IPS DF 19.7 (cell line): Measurements from ENCODE around the gene SLC1A4.
"Not testable (repeated sequence)": the region's sequence is repeated elsewhere in the genome, so short reads cannot be mapped to it uniquely, and the experiment has no call there.

ENCODE experiments used
- DNase-seq: peaks from one replicate; pipeline ENCODE4 v3.0.0-alpha.2; 2013; ENCODE audit warnings: low read depth, low spot score

Gene SLC1A4

GRCh38 chr2:64992218-64992617, 3.0 kb downstream of the SLC1A4 start:
- no peak for DNase-seq

GRCh38 chr2:64992990-64993389, 3.8 kb downstream of the SLC1A4 start:
- no peak for DNase-seq

DNA sequence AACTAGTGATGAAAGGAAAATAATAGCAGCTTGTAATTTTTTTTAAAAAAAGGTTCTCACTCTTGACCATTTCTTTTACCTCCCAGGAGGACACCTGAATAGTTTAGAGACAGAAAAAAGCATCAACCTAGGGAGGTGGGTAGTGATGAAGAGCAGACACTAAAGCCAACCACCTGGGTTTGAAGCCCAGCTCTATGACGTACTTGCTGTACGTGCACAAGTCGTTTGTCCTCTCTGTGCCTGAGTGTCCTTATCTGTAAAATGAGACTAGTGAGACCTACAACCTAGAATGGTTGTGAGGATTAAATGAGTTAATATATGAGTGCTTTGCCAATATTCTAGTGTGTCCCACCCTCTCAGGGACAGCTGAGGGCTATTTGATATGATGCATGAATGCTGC, 5.8 kb downstream of the SLC1A4 start:
- no peak for DNase-seq

DNA sequence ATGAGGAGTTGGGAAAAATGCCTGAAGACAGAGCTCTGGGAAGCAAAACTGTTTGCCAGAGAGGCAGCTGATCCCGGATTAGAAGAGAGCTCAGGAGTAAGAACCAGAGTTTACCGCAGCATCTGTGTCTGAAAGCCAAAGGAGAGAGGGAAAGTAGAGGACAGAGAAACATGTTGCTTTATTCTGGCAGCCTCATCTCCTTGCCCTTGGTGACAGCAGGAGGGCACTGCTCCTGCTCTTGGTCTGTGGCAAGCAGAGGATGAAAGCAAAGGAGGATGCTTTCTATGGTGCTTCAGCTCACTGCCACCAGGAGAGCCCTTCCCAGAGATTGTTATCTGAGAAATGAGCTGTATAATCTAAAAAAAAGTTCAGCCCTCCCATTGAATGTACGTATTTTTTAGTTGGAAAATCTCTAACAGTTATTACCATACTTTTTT, 7.7 kb downstream of the SLC1A4 start:
- no peak for DNase-seq

DNA sequence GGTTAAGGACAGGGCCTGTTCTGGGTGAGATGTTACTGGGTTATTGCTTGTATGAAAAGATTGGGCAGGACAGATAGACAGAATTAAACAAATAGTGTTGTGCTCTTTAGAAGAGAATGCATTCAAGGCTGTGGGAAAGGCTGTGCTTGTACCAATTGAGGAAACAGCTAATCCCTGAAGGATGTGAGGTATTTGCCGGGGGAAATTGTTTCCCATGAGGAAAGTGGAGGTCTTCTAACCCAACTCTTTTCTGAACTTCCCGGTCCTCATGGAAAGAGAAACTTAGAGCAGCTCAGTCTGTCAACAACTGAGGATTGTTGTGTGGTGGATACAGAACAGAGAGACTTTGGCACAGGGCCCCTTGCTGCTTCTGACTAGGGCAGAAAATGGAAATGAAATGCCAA, 9.5 kb downstream of the SLC1A4 start:
- no peak for DNase-seq

DNA sequence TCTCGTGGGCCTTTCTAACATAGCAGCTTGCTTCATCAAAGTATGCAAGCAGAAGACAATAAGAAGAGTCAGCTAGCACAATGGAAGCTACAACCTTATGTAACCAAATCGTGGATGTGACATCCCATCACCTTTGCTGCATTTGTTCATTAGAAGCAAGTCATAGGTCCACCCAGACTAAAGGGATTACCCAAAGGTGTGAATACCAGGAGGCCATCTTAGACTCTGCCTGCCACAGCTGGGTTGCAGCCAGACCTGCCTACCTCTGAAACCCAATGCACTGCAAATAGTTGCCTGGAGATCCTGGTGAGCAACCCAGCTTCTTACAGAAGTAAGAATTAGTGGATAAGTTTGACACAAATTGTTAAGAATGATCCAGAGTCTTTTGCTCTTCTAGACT, 10.6 kb downstream of the SLC1A4 start:
- DNase-seq: no peak

DNA sequence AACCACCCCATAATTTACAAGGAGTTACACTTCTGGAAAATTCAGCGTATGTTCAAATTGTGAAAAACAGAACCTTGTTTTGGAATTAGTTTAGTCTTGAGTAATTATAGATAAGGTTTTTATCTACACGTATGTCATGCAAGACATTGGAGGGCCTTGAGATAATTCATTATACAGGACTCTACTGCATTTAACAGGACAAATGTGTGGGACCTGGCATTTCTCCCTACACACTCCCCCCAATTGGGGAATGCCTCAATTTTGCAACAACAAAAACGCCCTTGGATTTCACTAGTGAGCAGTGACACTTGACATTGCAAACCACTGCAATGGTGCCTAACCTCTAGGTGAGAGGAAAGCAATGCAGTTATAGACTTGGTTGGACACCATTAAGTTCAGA, 11.4 kb downstream of the SLC1A4 start:
- no peak for DNase-seq

DNA sequence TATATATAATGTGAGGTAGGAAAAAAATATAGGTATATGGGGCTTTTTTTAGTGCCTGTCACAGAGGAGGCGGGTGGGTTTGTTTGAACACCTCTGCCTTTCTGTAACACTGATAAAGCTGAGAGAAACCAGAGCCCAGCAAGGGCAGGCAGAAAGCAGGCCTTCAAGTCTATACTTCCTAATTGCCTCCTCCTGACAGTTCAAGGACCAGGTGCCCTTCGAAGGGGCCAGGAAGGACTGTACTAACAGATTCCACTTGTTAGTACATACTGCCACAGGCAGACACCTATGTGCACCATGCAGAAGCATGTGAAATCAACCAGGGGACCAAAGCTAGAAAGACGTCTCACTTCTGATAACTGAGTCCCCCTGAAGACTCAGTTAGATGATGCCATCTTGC, 13.8 kb downstream of the SLC1A4 start:
- DNase-seq: no peak

GRCh38 chr2:65004232-65004631, 15.0 kb downstream of the SLC1A4 start:
- DNase-seq: not testable (repeated sequence)

- DNase-seq: no peak
Measured at GRCh38 chr2:65013776-65014175, 24.6 kb downstream of the SLC1A4 start.

DNA sequence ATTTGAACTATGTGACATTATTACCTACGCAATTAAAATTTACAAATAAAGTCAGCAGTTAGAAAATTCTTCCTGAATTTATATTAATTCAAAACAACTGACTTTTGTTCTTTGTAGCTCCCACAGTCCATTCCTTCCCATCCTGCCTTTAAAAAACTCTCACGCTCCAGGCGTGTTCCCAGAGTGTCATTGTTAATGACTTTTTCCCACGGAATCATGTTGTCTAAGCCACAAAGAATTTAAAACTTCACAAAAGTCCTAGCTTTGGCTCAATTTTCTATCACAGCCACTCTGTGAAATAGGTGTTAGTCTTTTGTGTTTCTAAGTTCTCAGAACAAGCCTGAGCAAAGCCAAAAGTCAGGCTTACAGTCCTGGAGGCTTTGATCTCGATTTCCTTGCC, 26.5 kb downstream of the SLC1A4 start:
- DNase-seq: no peak

DNA sequence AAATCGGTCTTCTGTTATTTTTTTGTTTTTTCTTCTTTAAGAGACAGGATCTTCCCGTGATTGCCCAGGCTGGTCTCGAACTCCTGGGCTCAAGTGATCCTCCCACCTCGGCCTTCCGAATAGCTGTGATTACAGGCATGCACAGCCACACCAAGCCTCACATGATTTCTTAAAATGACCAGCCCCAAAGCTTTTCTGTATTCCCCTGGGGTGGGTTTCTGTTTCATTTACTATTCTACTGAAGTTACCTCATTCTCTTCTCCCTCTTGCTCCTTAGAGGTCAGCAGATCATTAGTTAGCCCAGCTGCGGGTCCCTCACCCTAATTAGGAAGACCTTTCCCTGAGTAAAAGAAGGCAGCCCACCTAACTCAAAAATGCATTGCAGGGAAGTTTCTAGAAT, 27.6 kb downstream of the SLC1A4 start:
- no peak for DNase-seq

DNA sequence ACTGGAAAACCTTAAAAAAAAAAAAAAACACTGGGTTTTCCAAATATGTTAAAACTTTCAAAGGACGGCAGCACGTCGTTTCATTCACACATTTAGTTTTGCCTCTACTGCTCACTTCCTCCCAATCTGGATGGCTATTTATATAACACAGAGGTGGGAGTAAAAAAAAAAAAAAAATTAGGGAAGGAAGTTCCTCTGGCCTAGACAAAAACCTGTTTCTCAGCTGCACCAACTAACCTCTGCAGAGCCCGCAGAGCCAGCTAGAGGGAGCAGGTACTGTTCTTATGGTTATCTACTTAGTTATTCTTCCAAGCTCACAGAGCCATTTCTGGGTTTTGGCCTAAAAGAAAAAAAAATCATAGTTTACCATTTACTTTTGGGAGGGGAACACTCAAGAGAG, 28.1 kb downstream of the SLC1A4 start:
- DNase-seq: no peak

GRCh38 chr2:65018141-65018582, 29.0 kb downstream of the SLC1A4 start:
- no peak for DNase-seq

GRCh38 chr2:65019010-65019409, 29.8 kb downstream of the SLC1A4 start:
- DNase-seq: no peak

DNA sequence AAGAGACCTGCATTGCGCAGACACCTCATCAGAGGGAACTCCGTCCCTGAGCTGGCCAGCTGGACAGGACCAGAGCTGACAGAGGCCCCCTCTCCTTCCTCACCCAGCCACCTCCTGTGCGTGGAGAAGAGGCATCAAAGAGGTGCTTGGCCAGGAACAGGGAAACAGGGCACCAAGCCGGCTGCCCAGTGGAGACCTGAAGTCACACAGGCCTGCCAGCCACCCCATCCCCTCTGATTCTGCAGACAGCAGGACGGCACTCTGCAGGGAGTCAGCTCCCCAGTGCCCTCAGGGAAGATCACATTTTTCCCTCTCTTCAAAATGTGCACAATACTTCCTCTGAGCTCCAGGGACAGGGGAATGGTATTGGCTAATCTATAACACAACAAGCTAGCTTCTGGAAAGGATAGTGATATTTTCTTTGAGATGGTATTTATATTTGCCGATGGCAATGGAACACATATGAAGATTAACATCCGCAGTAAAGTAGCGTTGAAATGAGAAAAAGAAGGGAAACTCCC, 30.5 kb downstream of the SLC1A4 start:
- DNase-seq: no peak

- DNase-seq: not testable (repeated sequence)
Measured at GRCh38 chr2:65020251-65020650, 31.1 kb downstream of the SLC1A4 start.

- DNase-seq: no peak
Measured at GRCh38 chr2:65020943-65021528, 31.8 kb downstream of the SLC1A4 start.

- DNase-seq: no peak
Measured at GRCh38 chr2:65021709-65022108, 32.5 kb downstream of the SLC1A4 start.

- DNase-seq: no peak
Measured at GRCh38 chr2:65022189-65022588, 33.0 kb downstream of the SLC1A4 start.

- DNase-seq: no peak
Measured at GRCh38 chr2:65023742-65024141, 34.5 kb downstream of the SLC1A4 start.

DNA sequence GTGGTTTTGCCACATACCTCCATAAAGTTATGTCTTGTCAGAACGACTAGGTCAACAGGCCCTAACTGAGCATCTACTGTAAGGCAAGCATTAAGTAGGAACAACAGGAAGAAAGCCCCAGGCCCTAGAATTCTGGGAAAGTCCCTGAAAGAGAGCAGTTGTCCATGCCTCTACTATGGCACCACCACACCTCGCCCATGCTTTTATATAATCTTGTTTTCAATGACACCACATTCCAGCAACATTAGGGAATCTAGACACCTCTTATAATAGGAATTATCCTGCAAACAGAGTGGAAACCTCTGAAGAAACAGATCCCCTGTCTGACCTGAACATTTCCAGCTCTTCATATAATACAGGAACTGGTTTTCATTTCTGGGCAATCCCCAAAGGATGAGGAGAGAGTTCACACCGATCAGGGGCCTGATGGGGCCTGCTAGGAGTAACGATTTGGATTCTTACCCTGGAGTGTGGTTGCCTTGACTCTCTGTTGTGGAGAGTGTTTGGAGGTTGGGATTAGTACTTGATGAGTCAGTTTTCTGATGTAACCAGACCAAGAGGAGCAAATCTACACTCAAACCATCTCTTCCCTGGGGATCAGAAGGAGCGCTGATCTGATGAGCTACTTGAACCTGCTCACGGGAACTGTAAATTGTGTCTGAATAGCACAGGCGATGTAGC, 35.1 kb downstream of the SLC1A4 start:
- DNase-seq: no peak

GRCh38 chr2:65025453-65026123, 36.4 kb downstream of the SLC1A4 start:
- DNase-seq: no peak
